Measurements from ENCODE around the gene PAX7.

Gene PAX7

GRCh38 chr1:18795002-18795689 is 164.5 kb downstream of the PAX7 start:
- DNase-seq (ENCODE audit: low spot score): no peak

- no peak for DNase-seq (ENCODE audit: low spot score)
These were observed 166.3 kb downstream of the PAX7 start for GRCh38 chr1:18796950-18797349.

Measured in CD4-positive, alpha-beta T cell treated with Interleukin-2 at 100 ng/mL for 4 hours (primary cell).